Measurements from ENCODE around the gene LRRC74A.
A peak's percentile ranks its signal among the peaks of the same experiment; 100 is the strongest.

LRRC74A gene

GRCh38 chr14:76784881-76785280 is 41.3 kb upstream of the LRRC74A start:
- H3K4me2 ChIP-seq (ENCODE audit: low read depth, low read length) = no peak overlapping the region
- peak; percentile 69 for TF ChIP-seq CTCF (IDR thresholded peaks at IDR 0.05; ENCODE audit: low read length)
- TF ChIP-seq EZH2phosphoT487 (IDR thresholded peaks at IDR 0.05; ENCODE audit: low read length) = no peak
- H3K27me3 ChIP-seq (replicated peaks; ENCODE audit: insufficient read depth, low read length) = no peaks in the 10 kb centered on the region
- H3K9ac ChIP-seq (ENCODE audit: low read length) = no peak overlapping the region
- H3F3A ChIP-seq (ENCODE audit: insufficient read depth, low read length) = no peaks in the 10 kb centered on the region
- no peak overlapping the region for H2AFZ ChIP-seq (ENCODE audit: low read length)
- H3K36me3 ChIP-seq (replicated peaks; ENCODE audit: insufficient read depth, low read length) = no peaks in the 10 kb centered on the region
- H4K20me1 ChIP-seq (ENCODE audit: insufficient read depth, low read length) = no peaks in the 10 kb centered on the region
- H3K79me2 ChIP-seq (ENCODE audit: low read length) = no peaks in the 10 kb centered on the region
- no peak overlapping the region for H3K4me3 ChIP-seq (ENCODE audit: low read length)
- H3K9me2 ChIP-seq (replicated peaks; ENCODE audit: insufficient read depth, low read length) = no peaks in the 10 kb centered on the region
- peak; percentile 34 for DNase-seq
- H3K27ac ChIP-seq (ENCODE audit: low read length) = no peak overlapping the region
- no peaks in the 10 kb centered on the region for H3K4me1 ChIP-seq (ENCODE audit: low read length)
- no peaks in the 10 kb centered on the region for H3K9me3 ChIP-seq (replicated peaks; ENCODE audit: insufficient read depth, low read length)

DNA sequence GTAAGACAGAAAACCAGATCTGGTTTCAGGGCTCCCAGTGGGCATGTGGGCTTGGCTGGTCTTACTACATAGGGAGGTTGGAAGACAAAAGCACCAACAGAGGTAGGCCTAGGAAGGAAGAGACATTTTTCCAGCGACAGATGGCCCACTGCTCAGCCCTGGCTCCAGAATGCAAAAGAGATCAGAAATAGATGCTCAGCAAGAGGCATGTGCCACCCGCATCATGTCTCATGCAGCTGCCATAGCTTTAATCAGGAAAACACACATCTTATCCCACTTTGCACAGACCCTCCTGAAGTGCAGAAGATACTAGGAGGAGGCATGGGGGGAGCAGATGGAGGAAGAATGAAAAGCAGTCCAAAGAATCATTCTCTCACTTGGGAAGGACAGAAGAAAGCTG is 39.6 kb upstream of the LRRC74A start:
- Histone ChIP-seq H3F3A (ENCODE audit: insufficient read depth, low read length) (no peaks in the 10 kb centered on the region), H3K4me3 (ENCODE audit: low read length) (no peak overlapping the region), H3K79me2 (ENCODE audit: low read length) (no peaks in the 10 kb centered on the region), H3K27me3 (replicated peaks; ENCODE audit: insufficient read depth, low read length) (no peaks in the 10 kb centered on the region), H3K36me3 (replicated peaks; ENCODE audit: insufficient read depth, low read length) (no peaks in the 10 kb centered on the region), H3K9me3 (replicated peaks; ENCODE audit: insufficient read depth, low read length) (no peaks in the 10 kb centered on the region), H3K9ac (ENCODE audit: low read length) (no peak overlapping the region), H3K27ac (ENCODE audit: low read length) (no peak overlapping the region), H2AFZ (ENCODE audit: low read length) (no peak overlapping the region), H3K4me1 (ENCODE audit: low read length) (no peaks in the 10 kb centered on the region), H3K4me2 (ENCODE audit: low read depth, low read length) (no peak overlapping the region), H4K20me1 (ENCODE audit: insufficient read depth, low read length) (no peaks in the 10 kb centered on the region), H3K9me2 (replicated peaks; ENCODE audit: insufficient read depth, low read length) (no peaks in the 10 kb centered on the region)
- TF ChIP-seq EZH2 (optimal IDR thresholded peaks at IDR 0.05; ENCODE audit: low read depth, low read length) (no peak), EZH2phosphoT487 (IDR thresholded peaks at IDR 0.05; ENCODE audit: low read length) (no peak), CTCF (IDR thresholded peaks at IDR 0.05; ENCODE audit: low read length) (no peak)
- no peak for DNase-seq

DNA sequence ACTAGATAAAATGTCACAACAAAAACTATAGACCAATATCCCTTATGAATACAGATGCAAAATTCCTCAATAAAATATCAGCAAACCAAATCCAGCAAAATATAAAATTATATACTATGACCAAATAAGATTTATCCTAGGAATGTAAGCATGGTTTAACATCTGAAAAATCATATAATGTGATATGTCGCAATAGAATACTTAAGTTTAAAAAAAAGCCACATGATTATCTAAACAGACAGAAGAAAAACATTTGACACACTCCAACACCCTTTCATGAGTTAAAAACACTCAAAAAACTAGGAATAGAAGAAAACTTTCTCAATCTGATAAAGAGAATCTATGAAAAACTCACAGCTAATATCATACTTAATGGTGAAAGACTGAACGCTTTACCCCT is 33.8 kb upstream of the LRRC74A start:
- Histone ChIP-seq H3K27me3 (replicated peaks; ENCODE audit: insufficient read depth, low read length) (no peaks in the 10 kb centered on the region), H3K79me2 (ENCODE audit: low read length) (no peaks in the 10 kb centered on the region), H3K36me3 (replicated peaks; ENCODE audit: insufficient read depth, low read length) (no peaks in the 10 kb centered on the region), H2AFZ (ENCODE audit: low read length) (no peak overlapping the region), H4K20me1 (ENCODE audit: insufficient read depth, low read length) (no peaks in the 10 kb centered on the region), H3F3A (ENCODE audit: insufficient read depth, low read length) (no peaks in the 10 kb centered on the region), H3K9me2 (replicated peaks; ENCODE audit: insufficient read depth, low read length) (no peaks in the 10 kb centered on the region), H3K27ac (ENCODE audit: low read length) (no peak overlapping the region), H3K9ac (ENCODE audit: low read length) (no peak overlapping the region), H3K9me3 (replicated peaks; ENCODE audit: insufficient read depth, low read length) (no peaks in the 10 kb centered on the region), H3K4me1 (ENCODE audit: low read length) (no peaks in the 10 kb centered on the region), H3K4me2 (ENCODE audit: low read depth, low read length) (no peak overlapping the region), H3K4me3 (ENCODE audit: low read length) (no peak overlapping the region)
- no peak for DNase-seq
- TF ChIP-seq EZH2phosphoT487 (IDR thresholded peaks at IDR 0.05; ENCODE audit: low read length) (no peak), CTCF (IDR thresholded peaks at IDR 0.05; ENCODE audit: low read length) (no peak), EZH2 (optimal IDR thresholded peaks at IDR 0.05; ENCODE audit: low read depth, low read length) (no peak)

All from MM.1S (cell line).